GM19240 (cell line): Measurements from ENCODE around the gene RWDD4.

Experiments
- DNase-seq: peaks from one replicate; pipeline ENCODE4 v3.0.0; 2011; ENCODE audit warnings: low spot score; ENCODE audit not compliant: insufficient read length

RWDD4 gene

DNA sequence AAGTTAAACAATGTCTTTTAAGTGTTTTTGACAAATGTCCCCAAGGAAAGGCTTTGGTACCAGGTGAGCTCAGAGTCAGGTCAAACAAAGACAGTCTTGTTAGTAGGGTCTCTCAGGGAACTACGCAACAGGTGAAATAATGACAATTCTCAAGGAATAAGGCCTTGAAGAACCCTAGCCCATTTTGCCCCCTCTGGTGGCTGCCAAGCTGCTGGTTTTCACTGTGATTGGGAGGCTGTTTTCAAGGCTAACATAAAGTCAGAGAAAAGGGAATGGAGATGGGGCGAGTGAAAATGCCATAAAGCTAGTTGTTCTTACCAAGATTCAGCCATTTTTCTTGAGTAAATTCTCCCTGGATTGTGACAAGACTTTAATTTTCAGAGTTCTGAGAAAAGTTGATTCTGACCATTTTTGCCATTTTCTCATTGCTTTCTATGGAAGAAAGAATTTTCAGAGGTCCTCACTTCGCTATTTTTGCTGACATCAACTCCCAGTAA is 58.7 kb downstream of the RWDD4 start:
- no peak for DNase-seq

DNA sequence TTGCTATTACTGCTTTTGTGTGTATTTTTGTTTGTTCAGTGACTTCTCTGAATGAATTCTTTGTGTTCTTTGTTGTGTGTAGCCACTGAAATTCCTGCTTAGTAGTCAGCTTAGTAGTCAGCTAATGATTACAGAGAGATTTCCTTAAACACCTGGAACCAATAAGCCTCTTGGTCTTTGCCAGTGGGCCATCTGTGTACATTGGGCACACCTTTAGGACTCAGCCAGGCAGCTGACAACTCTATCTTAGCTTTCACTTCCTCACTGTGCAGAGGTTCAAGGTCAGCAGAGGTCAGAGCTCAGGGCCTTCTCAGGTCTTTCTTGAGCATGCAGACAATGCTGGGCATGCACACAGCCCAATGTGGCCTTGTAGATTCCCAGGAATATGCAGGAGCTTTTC is 59.3 kb downstream of the RWDD4 start:
- no peak for DNase-seq

- no peak for DNase-seq
These were observed 59.7 kb downstream of the RWDD4 start for GRCh38 chr4:183599284-183599683.

- no peak for DNase-seq
These were observed 62.8 kb downstream of the RWDD4 start for GRCh38 chr4:183596067-183596757.

DNA sequence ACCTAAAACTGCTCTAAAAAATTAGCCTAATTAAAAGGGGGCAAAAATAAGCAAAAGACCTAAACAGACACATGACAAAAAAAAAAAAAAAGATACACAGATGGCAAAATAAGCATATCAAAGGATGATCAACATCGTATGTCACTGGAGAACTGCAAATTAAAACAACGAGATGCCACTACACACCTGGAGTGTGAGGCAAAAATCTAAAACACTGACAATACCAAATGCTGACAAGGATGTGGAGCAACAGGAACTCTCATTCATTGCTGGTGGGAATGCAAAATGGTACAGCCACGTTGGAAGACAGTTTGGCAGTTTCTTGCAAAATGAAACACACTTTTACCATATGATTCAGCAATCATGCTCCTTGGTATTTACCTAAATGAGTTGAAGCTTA is 64.2 kb downstream of the RWDD4 start:
- no peak for DNase-seq

- DNase-seq, result no peak
These were observed 67.7 kb downstream of the RWDD4 start for GRCh38 chr4:183591301-183591700.
